NB4 (cell line): ENCODE results near the gene APEH.

Source experiments
- MYC ChIP-seq: IDR thresholded peaks from 2 replicates; pipeline ENCODE4 v1.6.1; 2011; ENCODE audit warnings: low read depth, low read length
- POLR2A ChIP-seq: IDR thresholded peaks from 2 replicates; pipeline ENCODE4 v1.6.1; 2011; ENCODE audit warnings: mild to moderate bottlenecking; ENCODE audit not compliant: insufficient read length; ENCODE audit errors: extremely low read depth
- TF ChIP-seq, protein P1 (sequence below): IDR thresholded peaks from one replicate; pipeline ENCODE4 v1.5.1; 2012; ENCODE audit warnings: low read depth, low read length
- TF ChIP-seq, protein P2 (sequence below): IDR thresholded peaks from 2 replicates; pipeline ENCODE4 v1.6.1; 2011; ENCODE audit warnings: low read depth, low read length

DNA sequence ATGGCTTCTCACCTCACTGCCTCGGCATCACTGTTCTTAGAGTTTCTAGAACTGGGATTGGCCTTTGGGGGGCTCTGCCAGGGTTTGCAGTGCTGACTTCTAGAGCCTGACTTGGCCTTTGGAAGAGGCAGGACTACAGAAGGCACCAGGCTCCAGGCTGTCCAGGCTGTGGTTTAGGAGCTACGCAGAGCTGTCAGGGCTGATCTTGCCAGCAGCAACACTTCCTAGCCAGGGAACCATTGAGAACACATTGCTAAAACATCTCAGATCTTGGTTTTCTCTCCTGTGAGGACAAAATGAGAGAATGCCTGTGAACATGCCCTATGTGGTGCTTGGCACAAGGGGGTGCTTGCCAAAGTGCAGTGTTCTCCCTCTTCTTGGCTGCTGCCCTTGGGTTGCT lies 34.6 kb upstream of the APEH start:
- TF ChIP-seq, protein P1, sequence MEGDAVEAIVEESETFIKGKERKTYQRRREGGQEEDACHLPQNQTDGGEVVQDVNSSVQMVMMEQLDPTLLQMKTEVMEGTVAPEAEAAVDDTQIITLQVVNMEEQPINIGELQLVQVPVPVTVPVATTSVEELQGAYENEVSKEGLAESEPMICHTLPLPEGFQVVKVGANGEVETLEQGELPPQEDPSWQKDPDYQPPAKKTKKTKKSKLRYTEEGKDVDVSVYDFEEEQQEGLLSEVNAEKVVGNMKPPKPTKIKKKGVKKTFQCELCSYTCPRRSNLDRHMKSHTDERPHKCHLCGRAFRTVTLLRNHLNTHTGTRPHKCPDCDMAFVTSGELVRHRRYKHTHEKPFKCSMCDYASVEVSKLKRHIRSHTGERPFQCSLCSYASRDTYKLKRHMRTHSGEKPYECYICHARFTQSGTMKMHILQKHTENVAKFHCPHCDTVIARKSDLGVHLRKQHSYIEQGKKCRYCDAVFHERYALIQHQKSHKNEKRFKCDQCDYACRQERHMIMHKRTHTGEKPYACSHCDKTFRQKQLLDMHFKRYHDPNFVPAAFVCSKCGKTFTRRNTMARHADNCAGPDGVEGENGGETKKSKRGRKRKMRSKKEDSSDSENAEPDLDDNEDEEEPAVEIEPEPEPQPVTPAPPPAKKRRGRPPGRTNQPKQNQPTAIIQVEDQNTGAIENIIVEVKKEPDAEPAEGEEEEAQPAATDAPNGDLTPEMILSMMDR = no peak
- TF ChIP-seq, protein P2, sequence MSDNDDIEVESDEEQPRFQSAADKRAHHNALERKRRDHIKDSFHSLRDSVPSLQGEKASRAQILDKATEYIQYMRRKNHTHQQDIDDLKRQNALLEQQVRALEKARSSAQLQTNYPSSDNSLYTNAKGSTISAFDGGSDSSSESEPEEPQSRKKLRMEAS = no peak
- TF ChIP-seq POLR2A (no peak), MYC (no peak)
